Stimulated activated memory B cell treated with anti-CD40 and anti-IgM and Interleukin-4, amounts not matched to agents 10 μg/mL and 1 μg/mL and 100 μg/mL, for 72 hours (primary cell): ENCODE results near the gene ASCL1.
A peak's percentile ranks its signal among the peaks of the same experiment; 100 is the strongest.

Experiments used
- ATAC-seq: fragments of 150-1000 bp; cut with Tn5 transposase; 2 replicates; pipeline ENCODE4 v1.10.0; 2021
- H3K27ac Mint-ChIP-seq: one replicate; pipeline ENCODE4 v1.8.0; 2022; ENCODE audit warnings: mild to moderate bottlenecking, mixed read lengths
- H3K27me3 Mint-ChIP-seq: one replicate; pipeline ENCODE4 v1.8.0; 2022; ENCODE audit warnings: mixed read lengths
- H3K36me3 Mint-ChIP-seq: one replicate; pipeline ENCODE4 v1.8.0; 2022; ENCODE audit warnings: mixed read lengths
- H3K4me1 Mint-ChIP-seq: one replicate; pipeline ENCODE4 v1.8.0; 2022; ENCODE audit warnings: mixed read lengths
- H3K4me3 Mint-ChIP-seq: one replicate; pipeline ENCODE4 v1.8.0; 2022; ENCODE audit warnings: mild to moderate bottlenecking, moderate library complexity, mixed read lengths
- H3K9me3 Mint-ChIP-seq: one replicate; pipeline ENCODE4 v1.8.0; 2022; ENCODE audit warnings: mixed read lengths

The ASCL1 gene

GRCh38 chr12:102961466-102961855 lies 4.0 kb downstream of the ASCL1 start:
- Mint-ChIP-seq H3K4me1 (peaks cover 58% of the 10 kb centered on the region), H3K4me3 (no peak overlapping the region)

GRCh38 chr12:102962532-102962931 lies 5.1 kb downstream of the ASCL1 start:
- H3K4me3 Mint-ChIP-seq = no peak overlapping the region

More at GRCh38 chr12:102961466-102961855, 4.0 kb downstream of the ASCL1 start:
- ATAC-seq = no peak
- H3K9me3 Mint-ChIP-seq = peaks cover 8% of the 10 kb centered on the region
- H3K27me3 Mint-ChIP-seq = peaks cover 94% of the 10 kb centered on the region
- no peak overlapping the region for H3K27ac Mint-ChIP-seq
- H3K36me3 Mint-ChIP-seq = peaks cover 5% of the 10 kb centered on the region

GRCh38 chr12:102962986-102963385 lies 5.5 kb downstream of the ASCL1 start:
- ATAC-seq = no peak
- Mint-ChIP-seq H3K9me3 (peaks cover 8% of the 10 kb centered on the region), H3K4me1 (peaks cover 43% of the 10 kb centered on the region), H3K36me3 (peaks cover 5% of the 10 kb centered on the region), H3K27me3 (peaks cover 97% of the 10 kb centered on the region), H3K27ac (no peak overlapping the region), H3K4me3 (no peak overlapping the region)

More at GRCh38 chr12:102962532-102962931, 5.1 kb downstream of the ASCL1 start:
- Mint-ChIP-seq H3K4me1 (peaks cover 48% of the 10 kb centered on the region), H3K27ac (no peak overlapping the region), H3K36me3 (peaks cover 5% of the 10 kb centered on the region), H3K27me3 (peaks cover 94% of the 10 kb centered on the region), H3K9me3 (peaks cover 8% of the 10 kb centered on the region)
- no peak for ATAC-seq

- H3K36me3 Mint-ChIP-seq = peaks cover 5% of the 10 kb centered on the region
- no peak overlapping the region for H3K27ac Mint-ChIP-seq
- ATAC-seq = no peak
- peaks cover 97% of the 10 kb centered on the region for H3K27me3 Mint-ChIP-seq
- peaks cover 8% of the 10 kb centered on the region for H3K9me3 Mint-ChIP-seq
- H3K4me3 Mint-ChIP-seq = no peak overlapping the region
- H3K4me1 Mint-ChIP-seq = peaks cover 36% of the 10 kb centered on the region
Measured at GRCh38 chr12:102963796-102964195, 6.3 kb downstream of the ASCL1 start.

- Mint-ChIP-seq H3K27ac (no peak overlapping the region), H3K4me3 (peak overlapping the region; percentile 87), H3K9me3 (peaks cover 8% of the 10 kb centered on the region), H3K4me1 (peaks cover 27% of the 10 kb centered on the region), H3K27me3 (peaks cover 93% of the 10 kb centered on the region), H3K36me3 (peaks cover 5% of the 10 kb centered on the region)
- ATAC-seq = peak; percentile 51
Measured at GRCh38 chr12:102964872-102965271, 7.4 kb downstream of the ASCL1 start.

GRCh38 chr12:102965281-102966155 lies 8.0 kb downstream of the ASCL1 start:
- Mint-ChIP-seq H3K36me3 (peaks cover 5% of the 10 kb centered on the region), H3K27ac (no peak overlapping the region), H3K4me3 (peak overlapping the region; percentile 87), H3K4me1 (peaks cover 27% of the 10 kb centered on the region), H3K27me3 (peaks cover 92% of the 10 kb centered on the region), H3K9me3 (peaks cover 8% of the 10 kb centered on the region)
- ATAC-seq = no peak

- Mint-ChIP-seq H3K9me3 (peaks cover 8% of the 10 kb centered on the region), H3K27me3 (peaks cover 92% of the 10 kb centered on the region), H3K4me1 (peaks cover 27% of the 10 kb centered on the region), H3K27ac (no peak overlapping the region), H3K4me3 (no peak overlapping the region), H3K36me3 (peaks cover 5% of the 10 kb centered on the region)
- ATAC-seq = no peak
Measured at GRCh38 chr12:102966200-102966863, 8.9 kb downstream of the ASCL1 start.

- peaks cover 62% of the 10 kb centered on the region for H3K27me3 Mint-ChIP-seq
- peaks cover 6% of the 10 kb centered on the region for H3K9me3 Mint-ChIP-seq
- no peak overlapping the region for H3K4me3 Mint-ChIP-seq
- no peak overlapping the region for H3K27ac Mint-ChIP-seq
- no peaks in the 10 kb centered on the region for H3K36me3 Mint-ChIP-seq
- H3K4me1 Mint-ChIP-seq = peaks cover 3% of the 10 kb centered on the region
- no peak for ATAC-seq
Measured at GRCh38 chr12:102970780-102971179, 13.3 kb downstream of the ASCL1 start.

- Mint-ChIP-seq H3K27ac (no peak overlapping the region), H3K4me1 (no peaks in the 10 kb centered on the region), H3K36me3 (no peaks in the 10 kb centered on the region), H3K4me3 (no peak overlapping the region), H3K9me3 (peaks cover 6% of the 10 kb centered on the region), H3K27me3 (peaks cover 58% of the 10 kb centered on the region)
- ATAC-seq = no peak
Measured at GRCh38 chr12:102971227-102971626, 13.8 kb downstream of the ASCL1 start.

GRCh38 chr12:102973583-102973982 lies 16.1 kb downstream of the ASCL1 start:
- no peak overlapping the region for H3K4me3 Mint-ChIP-seq
- H3K27ac Mint-ChIP-seq = no peak overlapping the region
- no peaks in the 10 kb centered on the region for H3K4me1 Mint-ChIP-seq

GRCh38 chr12:102976609-102977280 lies 19.3 kb downstream of the ASCL1 start:
- no peak for ATAC-seq
- Mint-ChIP-seq H3K27me3 (peaks cover 13% of the 10 kb centered on the region), H3K36me3 (no peaks in the 10 kb centered on the region), H3K9me3 (peaks cover 6% of the 10 kb centered on the region), H3K4me3 (no peak overlapping the region), H3K4me1 (no peaks in the 10 kb centered on the region), H3K27ac (no peak overlapping the region)

More at GRCh38 chr12:102973583-102973982, 16.1 kb downstream of the ASCL1 start:
- no peak for ATAC-seq
- Mint-ChIP-seq H3K9me3 (peaks cover 6% of the 10 kb centered on the region), H3K36me3 (no peaks in the 10 kb centered on the region), H3K27me3 (peaks cover 34% of the 10 kb centered on the region)

GRCh38 chr12:102977945-102978706 lies 20.7 kb downstream of the ASCL1 start:
- Mint-ChIP-seq H3K27me3 (peaks cover 21% of the 10 kb centered on the region), H3K36me3 (no peaks in the 10 kb centered on the region), H3K4me1 (no peaks in the 10 kb centered on the region), H3K27ac (no peak overlapping the region), H3K4me3 (no peak overlapping the region), H3K9me3 (peaks cover 6% of the 10 kb centered on the region)
- no peak for ATAC-seq

- no peaks in the 10 kb centered on the region for H3K36me3 Mint-ChIP-seq
- H3K4me3 Mint-ChIP-seq = no peak overlapping the region
- H3K27ac Mint-ChIP-seq = no peak overlapping the region
- H3K9me3 Mint-ChIP-seq = no peaks in the 10 kb centered on the region
- no peaks in the 10 kb centered on the region for H3K4me1 Mint-ChIP-seq
- ATAC-seq = no peak
- H3K27me3 Mint-ChIP-seq = peaks cover 26% of the 10 kb centered on the region
Measured at GRCh38 chr12:102980350-102980749, 22.9 kb downstream of the ASCL1 start.

- no peak overlapping the region for H3K27ac Mint-ChIP-seq
- H3K9me3 Mint-ChIP-seq = no peaks in the 10 kb centered on the region
- H3K36me3 Mint-ChIP-seq = no peaks in the 10 kb centered on the region
- ATAC-seq = no peak
- no peaks in the 10 kb centered on the region for H3K27me3 Mint-ChIP-seq
- no peak overlapping the region for H3K4me3 Mint-ChIP-seq
- no peaks in the 10 kb centered on the region for H3K4me1 Mint-ChIP-seq
Measured at GRCh38 chr12:102990419-102990818, 32.9 kb downstream of the ASCL1 start.

- peak; percentile 63 for ATAC-seq
- Mint-ChIP-seq H3K27me3 (no peaks in the 10 kb centered on the region), H3K36me3 (peaks cover 8% of the 10 kb centered on the region), H3K27ac (no peak overlapping the region), H3K4me1 (no peaks in the 10 kb centered on the region), H3K4me3 (no peak overlapping the region), H3K9me3 (peaks cover 7% of the 10 kb centered on the region)
Measured at GRCh38 chr12:102992297-102992696, 34.8 kb downstream of the ASCL1 start.
